HepG2 (cell line): ENCODE results near the gene RIPK3. TPM values are rescaled to one million over a fixed set of nuclear protein-coding genes. Genes with fewer than 3 reads are reported as not detected.
A peak's percentile ranks its signal among the peaks of the same experiment; 100 is the strongest.

ENCODE experiments used
- AGO1 ChIP-seq: fragments of 200-400 bp; formaldehyde crosslinking; IDR thresholded peaks from 2 replicates; pipeline ENCODE4 v1.6.1; 2017; ENCODE audit warnings: mild to moderate bottlenecking, low read depth, low read length, moderate library complexity; ENCODE audit not compliant: poor library complexity, severe bottlenecking
- ATF7-NPFF ChIP-seq: sonication (generic); formaldehyde crosslinking; IDR thresholded peaks from 2 replicates; pipeline ENCODE4 v1.8.1; 2023; ENCODE audit warnings: mild to moderate bottlenecking, low read depth, missing genetic modification reagents, moderate library complexity
- FOXO1 ChIP-seq: sonication (generic); formaldehyde crosslinking; IDR thresholded peaks from 2 replicates; pipeline ENCODE4 v1.4.0; 2020; ENCODE audit warnings: missing genetic modification reagents
- HNRNPK ChIP-seq: fragments of 200-400 bp; formaldehyde crosslinking; IDR thresholded peaks from 2 replicates; pipeline ENCODE4 v1.6.1; 2018; ENCODE audit warnings: low read length, low read depth, moderate library complexity, mild to moderate bottlenecking; ENCODE audit not compliant: poor library complexity, severe bottlenecking
- MTA3 ChIP-seq: sonication (generic); formaldehyde crosslinking; IDR thresholded peaks from 2 replicates; pipeline ENCODE4 v1.4.0; 2020; ENCODE audit warnings: missing genetic modification reagents
- MTF2 ChIP-seq: sonication (generic); formaldehyde crosslinking; IDR thresholded peaks from 2 replicates; pipeline ENCODE4 v1.5.0; 2020; ENCODE audit warnings: missing genetic modification reagents, borderline replicate concordance
- PAWR ChIP-seq: sonication (generic); formaldehyde crosslinking; IDR thresholded peaks from 2 replicates; pipeline ENCODE4 v1.4.0; 2020; ENCODE audit warnings: missing genetic modification reagents, mild to moderate bottlenecking, borderline replicate concordance
- POLR2G ChIP-seq: fragments of 200-400 bp; formaldehyde crosslinking; IDR thresholded peaks from 2 replicates; pipeline ENCODE4 v1.6.1; 2018; ENCODE audit warnings: mild to moderate bottlenecking, low read depth, low read length, moderate library complexity
- TFE3 ChIP-seq: IDR thresholded peaks from 2 replicates; pipeline ENCODE4 v1.6.1; 2016
- ZNF30 ChIP-seq: sonication (generic); formaldehyde crosslinking; IDR thresholded peaks from 2 replicates; pipeline ENCODE4 v1.5.0; 2020; ENCODE audit warnings: mild to moderate bottlenecking, missing genetic modification reagents
- ZNF609 ChIP-seq: sonication (generic); formaldehyde crosslinking; IDR thresholded peaks from 2 replicates; pipeline ENCODE4 v1.4.0; 2020; ENCODE audit warnings: mild to moderate bottlenecking, missing genetic modification reagents, borderline replicate concordance
- ZNF776 ChIP-seq: sonication (generic); formaldehyde crosslinking; IDR thresholded peaks from 2 replicates; pipeline ENCODE4 v1.4.0; 2020; ENCODE audit warnings: mild to moderate bottlenecking, missing genetic modification reagents
- ZZZ3 ChIP-seq: sonication (generic); formaldehyde crosslinking; IDR thresholded peaks from 2 replicates; pipeline ENCODE4 v1.4.0; 2020; ENCODE audit warnings: missing genetic modification reagents, mild to moderate bottlenecking, borderline replicate concordance
- polyA plus RNA-seq, 8 experiments: library from polyadenylated mRNA; depleted of rRNA in 3 of 8; stranded (reverse) in 7 of 8; unstranded in 1 of 8; fragments of >200 nt; fragmentation: Illumina TruSeq in 4 of 8; extraction: Trizol in 4 of 8; gene quantifications; 2 replicates each; pipeline versions ENCODE4 v1.2.1 to v1.2.3, GENCODE V29; 2011 to 2016; ENCODE audit warnings: low read depth in 4 of 8, missing spikeins in 1 of 8, mixed read lengths in 1 of 8; ENCODE audit not compliant: insufficient read depth in 1 of 8
- total RNA-seq, 5 experiments: library from RNA; depleted of rRNA; stranded (reverse); fragments of >200 nt; fragmentation: Illumina TruSeq; extraction: Trizol; gene quantifications; 2 replicates each; pipeline ENCODE4 v1.2.3, GENCODE V29; 2016; ENCODE audit warnings: low read depth in 1 of 5

RIPK3 gene
- total and polyA plus RNA-seq, 2 of the 13 experiments (the other 11 are each of a cell fraction or from before 2014, with no cell fraction given): not detected

- TF ChIP-seq HNRNPK (peak; percentile 35), AGO1 (peak; percentile 11), MTA3 (no peak), ZNF609 (CRISPR knock-in tag) (0 out of 2 replicates have a peak, but pooled peaks have one; percentile 5), PAWR (no peak), FOXO1 (CRISPR knock-in tag) (no peak), ATF7-NPFF (CRISPR knock-in tag) (peak; percentile 46; the same call in 1 of the 2 replicates), TFE3 (CRISPR knock-in tag) (no peak), POLR2G (no peak), ZZZ3 (CRISPR knock-in tag) (0 out of 2 replicates have a peak, but pooled peaks have one; percentile 4), ZNF776 (no peak), MTF2 (peak; percentile 85; the same call in 1 of the 2 replicates), ZNF30 (CRISPR knock-in tag) (no peak)
Measured at GRCh38 chr14:24334431-24335291, 5.1 kb downstream of the RIPK3 start, which contains the start of gene ADCY4 (continued).
